Measurements from ENCODE around the gene SIRPA.
A peak's percentile ranks its signal among the peaks of the same experiment; 100 is the strongest.

SIRPA gene

DNA sequence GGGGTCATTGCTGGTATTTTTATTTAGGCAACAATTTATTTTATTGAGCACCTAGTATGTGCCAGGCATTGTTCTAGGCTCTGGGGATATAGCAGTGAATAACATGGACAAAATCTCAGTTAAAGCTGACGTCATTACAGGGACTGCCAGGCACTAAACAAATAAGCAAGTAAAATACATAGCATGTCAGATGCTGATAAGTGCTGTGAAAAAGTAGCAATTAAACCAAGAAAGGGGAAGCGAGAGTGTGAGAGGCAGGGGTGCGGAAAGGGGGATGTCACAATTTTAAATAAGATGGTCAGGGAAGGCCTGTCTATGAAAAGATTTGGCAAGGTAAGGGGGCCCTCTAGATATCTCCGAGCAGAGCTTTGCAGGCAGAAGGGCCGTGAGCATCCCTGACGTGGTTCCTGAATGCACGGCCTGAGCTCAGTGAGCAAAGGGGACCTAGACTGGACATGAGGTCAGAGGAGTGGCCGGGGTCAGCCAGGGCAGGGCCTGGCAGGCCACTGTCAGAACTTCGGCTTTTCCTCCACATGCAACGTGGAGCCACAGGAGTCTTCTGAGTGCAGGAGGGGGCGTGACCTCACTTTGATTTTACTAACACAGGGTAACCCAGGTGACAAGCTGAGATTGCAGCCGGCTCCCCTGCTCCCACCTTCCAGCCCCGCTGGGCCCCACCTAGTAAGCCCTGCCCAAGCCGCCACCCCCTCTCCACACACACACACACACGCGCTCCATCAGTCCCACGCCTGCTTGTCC, 24.2 kb upstream of the SIRPA start:
- DNase-seq (ENCODE audit: low spot score): no peak

GRCh38 chr20:1871807-1872458, 23.3 kb upstream of the SIRPA start:
- DNase-seq (ENCODE audit: low spot score): no peak

GRCh38 chr20:1872459-1873097, 22.6 kb upstream of the SIRPA start:
- no peak for DNase-seq (ENCODE audit: low spot score)

- DNase-seq (ENCODE audit: low spot score): no peak
Observed at GRCh38 chr20:1874450-1875182, 20.6 kb upstream of the SIRPA start.

- no peak for DNase-seq (ENCODE audit: low spot score)
Observed at GRCh38 chr20:1875183-1875554, 20.0 kb upstream of the SIRPA start.

DNA sequence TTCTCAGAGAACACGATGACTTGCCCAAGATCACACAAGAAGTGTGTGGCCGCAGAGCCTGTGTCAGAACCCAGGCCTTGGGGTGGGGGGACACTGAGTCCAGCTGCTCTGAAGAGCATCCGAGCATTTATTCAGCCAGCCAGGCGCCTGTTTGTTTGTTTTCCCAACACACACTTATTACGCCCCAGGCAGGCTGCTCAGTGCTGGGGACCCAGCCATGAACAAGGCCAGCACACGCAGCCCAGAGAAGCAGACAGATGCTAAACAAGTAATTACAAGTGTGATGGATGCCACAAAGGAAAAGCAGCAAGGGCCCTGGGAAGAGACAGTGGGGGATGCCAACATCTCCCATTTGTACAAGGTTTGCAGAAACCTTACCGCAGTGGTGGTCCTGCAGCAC, 19.4 kb upstream of the SIRPA start:
- DNase-seq (ENCODE audit: low spot score): no peak

GRCh38 chr20:1876217-1876921, 18.8 kb upstream of the SIRPA start:
- no peak for DNase-seq (ENCODE audit: low spot score)

DNA sequence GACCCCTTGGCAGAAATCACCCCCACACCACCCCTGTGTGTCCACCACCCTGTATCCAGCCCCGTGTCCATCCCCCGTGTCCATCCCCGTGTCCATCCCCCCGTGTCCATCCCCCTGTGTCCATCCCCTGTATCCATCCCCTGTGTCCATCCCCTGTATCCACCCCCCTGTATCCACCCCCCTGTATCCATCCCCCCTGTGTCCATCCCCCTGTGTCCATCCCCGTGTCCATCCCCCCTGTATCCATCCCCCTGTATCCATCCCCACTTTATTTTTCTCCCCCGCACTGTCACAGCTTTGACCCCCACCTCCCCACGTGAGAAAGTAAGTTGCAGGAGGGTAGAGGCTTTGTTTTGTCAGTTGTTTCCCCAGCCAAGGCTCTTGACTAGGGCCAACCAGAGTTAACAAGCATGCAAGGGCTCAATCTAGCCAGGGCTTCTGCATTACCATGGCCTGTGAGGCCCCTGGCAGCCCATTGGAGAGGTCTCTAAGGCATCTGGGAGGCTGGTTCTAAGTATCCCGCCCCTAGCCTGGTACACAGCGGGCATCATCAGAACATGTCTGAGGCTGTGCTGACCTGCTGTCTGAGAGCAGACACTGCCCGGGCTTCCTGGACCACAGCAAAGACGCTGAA, 18.1 kb upstream of the SIRPA start:
- DNase-seq (ENCODE audit: low spot score): no peak

- no peak for DNase-seq (ENCODE audit: low spot score)
Observed at GRCh38 chr20:1877609-1878200, 17.5 kb upstream of the SIRPA start.

DNA sequence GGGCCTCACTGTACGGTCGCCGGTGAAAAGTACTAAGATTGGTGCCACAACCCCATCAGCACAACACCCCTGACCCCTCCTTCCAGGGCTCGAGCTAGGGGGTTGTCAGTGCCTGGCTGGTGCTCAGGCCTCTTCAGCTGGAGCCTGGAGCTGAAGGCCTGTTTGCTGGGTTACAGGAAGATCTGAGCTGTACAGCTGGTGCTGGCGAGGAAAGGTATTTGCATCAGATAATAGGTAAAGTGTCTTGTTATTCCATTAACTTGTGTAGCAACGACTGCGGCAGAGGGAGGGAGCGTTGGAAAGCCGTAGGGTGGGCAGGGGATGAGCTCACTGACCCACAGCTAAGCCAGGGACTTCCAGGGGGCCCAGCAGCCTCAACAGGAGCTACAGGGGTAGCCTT, 15.8 kb upstream of the SIRPA start:
- no peak for DNase-seq (ENCODE audit: low spot score)

DNA sequence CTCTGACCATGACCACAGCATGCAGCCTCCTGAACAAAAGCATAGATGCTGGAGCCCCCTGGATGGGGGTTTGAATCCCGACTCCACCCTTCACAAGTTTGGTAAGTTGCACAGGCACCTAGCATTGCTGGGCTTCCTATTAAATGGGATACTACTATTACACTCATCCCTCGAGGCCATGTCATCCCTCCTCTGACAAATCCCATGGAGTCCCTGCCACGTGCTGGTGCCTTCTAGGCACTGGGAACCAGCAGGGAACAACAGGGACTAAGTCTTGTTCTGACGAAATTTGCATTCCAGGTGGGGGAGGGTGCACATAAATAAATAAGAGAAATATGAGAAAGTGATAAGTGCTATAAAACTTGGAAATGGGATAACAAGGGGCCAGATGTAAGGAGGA, 15.3 kb upstream of the SIRPA start:
- no peak for DNase-seq (ENCODE audit: low spot score)

DNA sequence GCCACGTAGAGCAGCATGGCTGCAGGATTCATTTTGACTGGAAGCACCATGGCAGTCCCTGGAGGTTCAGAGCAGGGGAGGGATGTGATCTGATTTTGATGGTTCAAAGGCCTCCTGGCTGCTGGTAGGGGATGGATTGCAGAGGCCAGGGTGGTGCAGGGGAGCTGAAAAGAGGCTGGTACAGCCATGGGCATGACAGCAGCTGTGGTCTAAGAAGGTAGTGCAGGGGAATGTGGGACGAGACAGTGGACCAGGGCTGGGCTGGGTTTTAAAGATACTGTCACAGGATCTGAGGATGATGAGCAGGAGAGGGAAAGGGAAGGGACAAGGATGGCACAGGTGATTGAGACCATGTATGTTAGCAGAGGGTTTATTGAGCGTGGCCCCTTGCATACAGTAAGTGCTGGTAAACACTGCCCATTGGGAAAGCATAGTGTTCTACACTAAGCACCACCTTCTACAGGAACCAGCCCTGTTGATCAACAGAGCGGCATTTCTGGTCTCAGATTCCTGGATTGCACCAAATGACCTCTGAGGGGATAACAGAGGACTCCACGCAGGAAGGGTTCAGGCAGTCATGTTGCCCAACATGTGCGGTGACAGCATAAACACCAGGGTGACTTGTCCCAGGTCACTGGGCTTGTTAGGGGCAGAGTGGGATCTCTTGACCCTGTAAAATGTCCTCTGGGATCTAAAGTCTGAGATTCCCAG, 14.5 kb upstream of the SIRPA start:
- no peak for DNase-seq (ENCODE audit: low spot score)

DNA sequence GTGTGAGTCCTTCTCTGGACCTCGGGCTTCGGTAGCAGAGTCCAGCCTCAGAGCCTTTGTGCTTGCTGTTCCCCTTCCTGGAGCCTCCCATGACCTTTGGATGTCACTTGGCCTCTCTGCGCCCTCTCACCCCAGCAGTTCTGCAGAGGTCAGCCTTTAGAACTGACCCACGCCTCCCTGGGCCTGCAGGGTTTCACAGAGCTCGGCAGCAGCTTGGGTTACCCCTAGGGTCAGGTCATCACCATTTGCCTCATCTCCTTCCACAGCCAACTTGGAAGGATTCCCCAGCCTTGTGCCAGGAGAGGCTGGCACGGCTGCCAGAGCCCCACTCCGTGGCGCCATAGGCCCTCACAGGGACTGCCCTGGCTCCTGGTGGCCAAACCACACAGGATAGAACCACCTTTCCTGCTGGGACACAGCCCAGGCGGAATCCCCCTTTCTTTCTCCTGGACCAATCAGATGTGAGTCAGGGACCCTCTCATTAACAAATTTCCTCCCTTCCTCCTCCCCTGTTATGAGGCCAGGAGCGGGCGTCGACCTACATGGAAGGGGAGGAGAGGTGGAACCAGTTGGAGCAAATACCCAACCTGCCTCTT, 13.9 kb upstream of the SIRPA start:
- DNase-seq (ENCODE audit: low spot score): peak; percentile 76

- DNase-seq (ENCODE audit: low spot score): no peak
Observed at GRCh38 chr20:1882026-1882425, 13.2 kb upstream of the SIRPA start.

- no peak for DNase-seq (ENCODE audit: low spot score)
Observed at GRCh38 chr20:1883986-1884385, 11.2 kb upstream of the SIRPA start.

- no peak for DNase-seq (ENCODE audit: low spot score)
Observed at GRCh38 chr20:1885254-1885653, 10.0 kb upstream of the SIRPA start.

DNA sequence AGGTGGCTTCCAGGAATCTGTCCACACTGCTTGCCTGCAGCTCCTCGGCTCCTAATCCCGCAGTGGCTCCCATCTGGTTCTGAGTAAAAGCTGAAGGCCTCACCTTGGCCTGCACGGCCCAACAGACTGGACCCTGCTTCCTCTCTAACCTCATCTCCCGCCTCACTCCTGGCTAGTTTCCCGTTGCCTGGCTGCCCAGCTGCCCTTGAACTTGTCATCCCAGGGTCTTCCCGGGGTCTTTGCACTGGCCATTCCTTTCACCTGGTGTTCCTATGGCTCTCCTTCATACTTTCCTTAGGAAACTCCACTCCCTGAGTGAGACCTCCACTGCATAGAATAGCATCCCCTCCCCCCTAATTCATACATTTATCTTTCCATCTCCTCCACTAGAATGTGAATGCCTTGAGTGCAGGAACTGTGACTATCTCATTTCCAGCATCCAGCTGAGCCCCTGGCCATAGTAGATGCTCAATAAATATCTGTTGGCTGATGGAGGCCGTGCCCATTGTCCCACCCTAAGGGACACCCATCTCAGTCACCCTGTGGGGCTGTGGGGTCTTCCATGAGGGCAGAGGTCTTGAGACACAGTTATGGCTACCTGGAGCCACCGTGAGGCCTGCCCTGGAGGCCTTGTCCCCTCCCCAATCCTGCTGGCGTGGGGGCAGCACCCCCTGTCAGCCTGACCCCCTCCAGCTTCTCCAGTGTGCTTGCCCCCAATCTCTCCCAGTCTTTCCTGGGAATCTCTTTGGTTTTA, 9.1 kb upstream of the SIRPA start:
- no peak for DNase-seq (ENCODE audit: low spot score)

DNA sequence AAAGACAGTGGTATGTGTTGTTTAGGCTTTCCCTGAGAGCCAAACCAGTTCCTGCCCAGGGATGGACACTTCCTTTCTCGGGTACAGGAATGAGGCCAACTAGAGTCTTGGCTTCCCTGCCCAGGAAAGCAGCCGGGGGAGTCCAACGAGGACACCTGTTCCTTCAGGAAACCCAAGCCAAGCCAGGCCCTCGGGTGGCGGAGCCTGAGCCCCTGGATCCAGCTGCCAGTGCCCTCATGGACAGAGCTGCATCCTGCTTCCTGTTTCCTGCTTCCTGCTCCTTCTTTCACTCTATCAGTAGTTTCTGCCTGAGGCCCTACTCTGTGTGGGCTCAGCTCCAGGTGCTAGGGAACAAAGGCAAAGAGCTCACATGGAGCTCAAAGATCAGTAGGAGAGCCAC, 7.9 kb upstream of the SIRPA start:
- DNase-seq (ENCODE audit: low spot score): no peak

GRCh38 chr20:1887756-1888155, 7.5 kb upstream of the SIRPA start:
- DNase-seq (ENCODE audit: low spot score): no peak

All from pons (tissue), 1 donor.